ENCODE measurements around the gene ZNF101. TPM values are rescaled to one million over a fixed set of nuclear protein-coding genes. Genes with fewer than 3 reads are reported as not detected.

Gene ZNF101
- total RNA-seq, 2 donors from 2014 or later = 53.2 to 62.9 TPM

- TF ChIP-seq CTCF (conservative IDR thresholded peaks at IDR 0.05) = no peak
- no peaks in the 10 kb centered on the region for H3K27me3 ChIP-seq (ENCODE audit: control insufficient read depth, insufficient read depth, low read length, poor library complexity, severe bottlenecking)
- H3K27ac ChIP-seq (ENCODE audit: low read depth, low read length) = no peak overlapping the region
- peaks cover 17% of the 10 kb centered on the region for H3K4me1 Mint-ChIP-seq
- 100% methylated on average over 2 to 3 of the region's 3 CpGs for WGBS, 2 experiments (ENCODE audit: insufficient coverage in 1 of 2, insufficient read length in 1 of 2)
- no peak overlapping the region for H3K9ac ChIP-seq (ENCODE audit: extremely low read depth, low read length, poor library complexity, severe bottlenecking)
- no peak for DNase-seq
- H3K4me3 Mint-ChIP-seq = no peak overlapping the region
- H3K9me3 ChIP-seq (ENCODE audit: control insufficient read depth, low read length) = peaks cover 66% of the 10 kb centered on the region
- H3K27ac Mint-ChIP-seq = no peak overlapping the region
- H3K27me3 Mint-ChIP-seq (ENCODE audit: insufficient read depth) = no peaks in the 10 kb centered on the region
- H3K4me3 ChIP-seq (ENCODE audit: low read length) = peak overlapping the region; percentile 40
- H3K36me3 Mint-ChIP-seq (ENCODE audit: low read depth) = peaks cover 73% of the 10 kb centered on the region
- H3K36me3 ChIP-seq (ENCODE audit: control insufficient read depth, insufficient read depth, low read length) = peaks cover 58% of the 10 kb centered on the region
- peaks cover 51% of the 10 kb centered on the region for H3K9me3 Mint-ChIP-seq
- no peaks in the 10 kb centered on the region for H3K4me1 ChIP-seq (ENCODE audit: control insufficient read depth, insufficient read depth, low read length)
These were observed 4.2 kb downstream of the ZNF101 start for GRCh38 chr19:19672816-19673215.

GRCh38 chr19:19674315-19674714 lies 5.7 kb downstream of the ZNF101 start:
- no peak for TF ChIP-seq CTCF (conservative IDR thresholded peaks at IDR 0.05)
- WGBS, 2 experiments (ENCODE audit: insufficient coverage in 1 of 2, insufficient read length in 1 of 2) = 95 to 100% methylated on average over 3 to 6 of the region's 6 CpGs
- Mint-ChIP-seq H3K9me3 (peaks cover 66% of the 10 kb centered on the region), H3K4me3 (no peak overlapping the region), H3K27ac (no peak overlapping the region), H3K36me3 (ENCODE audit: low read depth) (peaks cover 88% of the 10 kb centered on the region), H3K4me1 (peaks cover 10% of the 10 kb centered on the region), H3K27me3 (ENCODE audit: insufficient read depth) (no peaks in the 10 kb centered on the region)
- Histone ChIP-seq H3K27me3 (ENCODE audit: control insufficient read depth, insufficient read depth, low read length, poor library complexity, severe bottlenecking) (no peaks in the 10 kb centered on the region), H3K4me1 (ENCODE audit: control insufficient read depth, insufficient read depth, low read length) (no peaks in the 10 kb centered on the region), H3K9me3 (ENCODE audit: control insufficient read depth, low read length) (peaks cover 81% of the 10 kb centered on the region), H3K9ac (ENCODE audit: extremely low read depth, low read length, poor library complexity, severe bottlenecking) (no peak overlapping the region), H3K4me3 (ENCODE audit: low read length) (peak overlapping the region; percentile 19), H3K36me3 (ENCODE audit: control insufficient read depth, insufficient read depth, low read length) (peaks cover 73% of the 10 kb centered on the region), H3K27ac (ENCODE audit: low read depth, low read length) (no peak overlapping the region)
- DNase-seq = no peak

GRCh38 chr19:19677579-19677978 lies 8.9 kb downstream of the ZNF101 start:
- Mint-ChIP-seq H3K27ac (no peak overlapping the region), H3K27me3 (ENCODE audit: insufficient read depth) (no peaks in the 10 kb centered on the region), H3K36me3 (ENCODE audit: low read depth) (peaks cover 96% of the 10 kb centered on the region), H3K4me1 (no peaks in the 10 kb centered on the region), H3K9me3 (peaks cover 76% of the 10 kb centered on the region), H3K4me3 (no peak overlapping the region)
- no peak overlapping the region for H3K27ac ChIP-seq (ENCODE audit: low read depth, low read length)
- H3K4me1 ChIP-seq (ENCODE audit: control insufficient read depth, insufficient read depth, low read length) = no peaks in the 10 kb centered on the region
- peak overlapping the region; percentile 65 for H3K4me3 ChIP-seq (ENCODE audit: low read length)
- no peak overlapping the region for H3K9ac ChIP-seq (ENCODE audit: extremely low read depth, low read length, poor library complexity, severe bottlenecking)
- H3K36me3 ChIP-seq (ENCODE audit: control insufficient read depth, insufficient read depth, low read length) = peaks cover 95% of the 10 kb centered on the region
- no peak for TF ChIP-seq CTCF (conservative IDR thresholded peaks at IDR 0.05)
- peaks cover 92% of the 10 kb centered on the region for H3K9me3 ChIP-seq (ENCODE audit: control insufficient read depth, low read length)
- DNase-seq = no peak
- no peaks in the 10 kb centered on the region for H3K27me3 ChIP-seq (ENCODE audit: control insufficient read depth, insufficient read depth, low read length, poor library complexity, severe bottlenecking)
- WGBS, 2 experiments (ENCODE audit: insufficient coverage in 1 of 2, insufficient read length in 1 of 2) = 100% methylated on average over 1 to 7 of the region's 7 CpGs

Data from endodermal cell (in vitro differentiated cells).